CD4-positive, alpha-beta T cell treated with Interleukin-4 for 1 hour (primary cell): ENCODE data around the gene PLCH2.

Experiments used
- DNase-seq, 2 donors: peaks; one replicate each; pipeline ENCODE4 v3.0.0-alpha.2; 2020 to 2022

The PLCH2 gene

DNA sequence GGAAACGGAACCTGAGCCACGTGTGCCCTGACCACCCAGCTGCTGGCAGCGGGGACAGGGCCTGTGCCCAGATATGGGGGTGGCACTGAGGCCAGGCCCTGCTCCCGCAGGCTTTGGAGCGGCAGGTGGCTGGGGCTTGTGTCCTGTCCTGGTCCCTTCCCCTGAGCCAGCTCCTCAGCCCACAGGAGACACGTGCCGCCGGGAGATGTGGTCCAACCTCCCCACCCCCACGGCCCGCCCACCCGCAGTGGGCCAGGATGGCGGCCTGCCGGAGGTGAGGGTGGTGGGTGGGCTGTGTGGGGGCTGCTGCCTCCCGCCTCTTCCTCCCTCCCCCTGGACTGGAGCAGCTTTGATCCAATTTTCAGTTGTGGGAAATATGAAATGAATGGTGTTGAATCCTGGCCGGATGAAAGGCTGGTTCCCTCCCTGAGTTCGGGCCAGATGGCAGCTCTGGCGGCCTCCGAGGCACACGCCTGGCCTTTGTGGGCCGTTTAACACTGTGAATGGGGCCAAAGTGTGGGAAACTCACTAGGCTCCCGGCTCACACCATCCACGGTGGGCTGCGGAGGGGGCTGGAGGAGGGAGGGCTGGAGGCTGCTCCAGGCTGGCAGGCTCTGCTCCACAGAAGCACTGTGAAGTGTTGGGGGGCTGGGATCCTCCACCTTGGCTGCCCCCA lies 56.5 kb downstream of the PLCH2 start:
- DNase-seq = no peak

DNA sequence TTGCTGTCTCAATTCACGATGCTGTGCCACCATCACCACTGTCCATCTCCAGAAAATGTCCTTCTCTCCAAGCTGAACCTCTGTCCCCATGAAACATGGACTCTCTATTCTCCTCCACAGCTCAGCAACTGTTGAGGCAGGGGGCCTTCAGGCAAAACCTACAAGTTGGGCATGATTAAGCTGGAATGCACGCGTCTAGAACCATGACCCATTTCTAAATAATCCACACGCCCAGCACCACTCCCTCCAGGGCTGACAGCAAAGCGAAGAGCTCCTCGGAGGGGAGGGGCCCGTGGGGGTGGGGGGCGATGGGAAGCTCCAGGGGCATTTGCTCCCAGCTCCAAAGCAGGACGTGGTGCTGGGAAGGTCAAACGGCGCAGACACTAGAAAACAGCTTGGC lies 57.3 kb downstream of the PLCH2 start:
- no peak for DNase-seq

- no peak for DNase-seq
These were observed 58.2 kb downstream of the PLCH2 start for GRCh38 chr1:2534315-2534686.

DNA sequence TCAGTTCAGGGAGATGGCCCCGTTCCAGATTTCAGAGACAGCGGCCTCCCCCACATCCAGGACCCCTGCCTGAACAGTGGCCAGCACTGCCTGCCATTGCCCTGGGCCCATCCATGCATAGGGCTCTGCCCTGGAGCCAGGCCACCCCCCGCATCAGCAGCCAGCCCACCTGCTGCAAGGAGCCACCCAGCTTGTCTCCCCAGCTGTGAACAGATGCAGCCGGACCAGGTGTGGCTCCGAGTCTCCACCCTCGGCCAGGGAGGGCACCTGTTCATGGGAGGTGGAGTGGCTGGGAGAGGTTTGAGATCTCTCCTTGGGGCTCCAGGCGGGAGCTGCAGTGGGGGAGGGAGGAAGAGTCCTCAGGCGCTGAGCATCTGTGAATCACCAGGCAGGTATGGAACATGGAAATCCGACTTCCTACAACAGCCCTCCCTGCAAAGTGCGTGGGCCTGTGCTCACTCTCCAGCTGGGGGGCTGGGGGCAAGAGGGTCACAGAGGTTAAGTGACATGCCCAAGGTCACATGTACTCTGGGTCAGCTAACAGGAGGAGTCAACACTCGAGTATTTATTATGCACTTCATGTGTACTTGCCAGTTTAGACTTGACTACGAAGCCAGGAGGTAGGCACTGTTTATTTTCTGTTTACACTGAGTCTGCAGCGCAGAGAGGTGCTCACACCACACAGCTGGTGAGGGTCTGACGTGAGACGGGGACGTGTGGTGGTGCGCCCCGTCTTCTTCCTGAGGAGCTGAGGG lies 58.8 kb downstream of the PLCH2 start:
- no peak for DNase-seq

- DNase-seq = no peak
These were observed 59.4 kb downstream of the PLCH2 start for GRCh38 chr1:2535455-2535854.

GRCh38 chr1:2535981-2536380 lies 59.9 kb downstream of the PLCH2 start:
- DNase-seq = no peak

GRCh38 chr1:2537784-2538115 lies 61.7 kb downstream of the PLCH2 start:
- DNase-seq = no peak

DNA sequence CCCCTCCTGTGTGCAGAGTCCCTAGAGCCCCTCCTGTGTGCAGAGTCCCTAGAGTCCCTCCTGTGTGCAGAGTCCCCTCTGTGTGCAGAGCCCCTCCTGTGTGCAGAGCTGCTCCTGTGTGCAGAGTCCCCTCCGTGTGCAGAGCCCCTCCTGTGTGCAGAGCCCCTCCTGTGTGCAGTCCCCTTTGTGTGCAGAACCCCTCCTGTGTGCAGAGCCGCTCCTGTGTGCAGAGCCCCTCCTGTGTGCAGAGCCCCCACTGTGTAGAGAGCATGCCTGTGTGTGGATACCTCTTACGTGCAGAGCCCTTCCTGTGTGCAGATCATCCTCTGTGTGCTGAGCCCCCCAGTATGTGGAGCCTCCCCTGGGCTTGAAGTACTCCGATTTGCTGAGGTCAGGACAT lies 62.3 kb downstream of the PLCH2 start:
- no peak for DNase-seq

- DNase-seq = no peak
These were observed 62.8 kb downstream of the PLCH2 start for GRCh38 chr1:2538872-2539271.

GRCh38 chr1:2539312-2539907 lies 63.3 kb downstream of the PLCH2 start:
- peak; percentile 32 to 42 for DNase-seq

DNA sequence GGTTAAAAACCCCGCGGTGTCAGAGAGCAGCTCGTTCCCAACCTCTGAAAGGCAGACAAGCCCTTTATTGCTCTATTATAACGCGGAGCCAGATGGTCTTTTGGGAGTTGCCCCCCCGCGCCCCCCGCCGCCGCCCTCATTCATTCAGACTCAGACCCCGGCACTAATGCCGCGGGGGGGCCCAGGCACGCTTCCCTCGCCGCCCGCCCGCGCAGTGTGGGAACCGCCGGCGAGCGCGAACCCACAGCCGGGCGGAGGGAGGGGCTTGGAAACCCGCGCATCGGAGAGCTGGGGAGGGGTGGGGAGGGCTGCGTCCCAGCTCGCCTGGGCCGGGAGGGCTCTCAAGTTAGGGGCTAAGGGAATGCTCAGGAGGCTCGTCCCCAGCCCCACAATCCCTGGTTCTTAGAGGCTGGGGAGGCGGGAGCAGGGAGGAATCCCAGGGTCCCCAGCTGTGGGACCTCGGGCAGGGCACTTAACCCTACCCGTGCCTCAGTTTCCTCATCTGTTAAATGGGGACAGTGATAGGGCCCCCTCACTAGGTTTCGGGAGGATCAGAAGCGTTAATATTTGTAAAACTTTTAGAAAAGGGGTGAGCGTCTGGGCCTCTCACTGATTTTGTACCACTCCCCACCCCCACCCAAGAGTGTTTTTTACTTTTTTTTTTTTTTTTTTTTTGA lies 64.9 kb downstream of the PLCH2 start:
- DNase-seq = no peak

GRCh38 chr1:2541619-2542245 lies 65.6 kb downstream of the PLCH2 start:
- no peak for DNase-seq

GRCh38 chr1:2542246-2542915 lies 66.3 kb downstream of the PLCH2 start:
- DNase-seq = no peak

DNA sequence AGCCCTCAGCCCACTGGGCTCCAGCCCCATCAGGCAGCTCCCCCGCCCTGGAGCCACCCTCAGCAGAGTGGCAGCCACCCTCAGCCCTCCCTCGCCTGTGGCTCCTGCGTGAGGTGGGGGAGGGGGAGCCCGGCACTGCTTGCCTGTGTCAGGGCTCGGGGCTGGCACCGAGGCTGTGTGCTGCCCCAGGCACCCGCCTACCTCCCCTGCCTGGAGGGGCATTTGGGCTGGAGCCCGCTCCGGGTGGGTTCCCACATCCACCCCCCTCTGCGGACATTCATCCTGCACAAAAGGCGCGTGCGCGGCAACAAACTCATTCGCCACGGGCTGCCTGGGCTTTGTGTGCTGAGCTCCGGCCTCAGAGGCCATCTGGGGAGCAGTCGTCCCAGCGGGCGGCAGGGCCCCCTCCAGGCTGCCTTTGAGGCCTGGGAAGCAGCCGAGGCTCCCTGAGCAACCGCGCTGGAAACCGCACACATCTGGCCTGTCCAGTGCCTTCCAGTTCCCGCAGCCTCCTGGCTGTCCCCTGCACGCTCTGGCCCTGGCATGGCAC lies 67.5 kb downstream of the PLCH2 start:
- DNase-seq = peak; percentile 36 to 47

GRCh38 chr1:2544093-2544874 lies 68.2 kb downstream of the PLCH2 start:
- no peak for DNase-seq

- no peak for DNase-seq
These were observed 69.0 kb downstream of the PLCH2 start for GRCh38 chr1:2544875-2545640.

GRCh38 chr1:2545754-2546514 lies 69.8 kb downstream of the PLCH2 start:
- peak; percentile 94 to 95 for DNase-seq

DNA sequence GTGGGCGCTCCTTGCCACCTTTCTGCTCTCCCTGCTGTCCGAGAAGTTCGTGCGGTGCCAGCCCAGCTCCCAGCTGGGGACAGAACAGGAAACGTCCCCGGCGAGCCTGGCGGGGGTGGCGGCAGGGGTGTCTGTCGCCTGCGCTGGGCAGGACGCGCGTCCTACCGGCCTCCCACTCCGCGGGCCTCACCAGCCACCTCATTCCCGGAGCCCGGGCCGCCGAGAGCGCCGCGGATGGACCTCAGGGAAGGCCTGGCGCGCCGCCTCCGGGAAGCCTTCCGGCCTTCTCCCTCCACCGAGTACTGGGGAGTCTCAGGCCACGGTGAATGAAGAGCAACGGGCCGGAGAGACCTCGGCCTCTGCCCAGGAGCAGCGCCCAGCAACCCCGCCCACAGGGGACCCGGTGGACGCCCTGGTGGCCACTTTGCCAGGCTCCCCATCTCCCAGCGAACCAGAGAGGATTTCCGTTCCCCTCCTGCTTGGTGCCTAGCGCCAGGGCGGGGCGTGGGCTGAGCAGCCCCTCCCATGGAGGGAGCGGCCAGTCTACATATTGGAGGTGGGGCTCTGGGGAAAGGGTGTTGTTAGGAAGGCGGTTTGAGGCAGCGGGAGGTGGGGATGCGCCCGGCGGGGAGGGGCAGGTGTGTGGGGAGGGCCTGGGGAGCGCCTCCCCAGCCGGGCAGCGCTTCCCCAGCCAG lies 70.6 kb downstream of the PLCH2 start:
- DNase-seq = peak; percentile 89 to 92
